Cortex of kidney (tissue), 1 donor: Measurements from ENCODE around the gene PTGER4.
"Not testable (repeated sequence)": the region's sequence is repeated elsewhere in the genome, so short reads cannot be mapped to it uniquely, and the experiment has no call there.

ENCODE experiments used
- DNase-seq: peaks from one replicate; lab custom pipeline; 2025; lab: John Stamatoyannopoulos, UW

Gene PTGER4

DNA sequence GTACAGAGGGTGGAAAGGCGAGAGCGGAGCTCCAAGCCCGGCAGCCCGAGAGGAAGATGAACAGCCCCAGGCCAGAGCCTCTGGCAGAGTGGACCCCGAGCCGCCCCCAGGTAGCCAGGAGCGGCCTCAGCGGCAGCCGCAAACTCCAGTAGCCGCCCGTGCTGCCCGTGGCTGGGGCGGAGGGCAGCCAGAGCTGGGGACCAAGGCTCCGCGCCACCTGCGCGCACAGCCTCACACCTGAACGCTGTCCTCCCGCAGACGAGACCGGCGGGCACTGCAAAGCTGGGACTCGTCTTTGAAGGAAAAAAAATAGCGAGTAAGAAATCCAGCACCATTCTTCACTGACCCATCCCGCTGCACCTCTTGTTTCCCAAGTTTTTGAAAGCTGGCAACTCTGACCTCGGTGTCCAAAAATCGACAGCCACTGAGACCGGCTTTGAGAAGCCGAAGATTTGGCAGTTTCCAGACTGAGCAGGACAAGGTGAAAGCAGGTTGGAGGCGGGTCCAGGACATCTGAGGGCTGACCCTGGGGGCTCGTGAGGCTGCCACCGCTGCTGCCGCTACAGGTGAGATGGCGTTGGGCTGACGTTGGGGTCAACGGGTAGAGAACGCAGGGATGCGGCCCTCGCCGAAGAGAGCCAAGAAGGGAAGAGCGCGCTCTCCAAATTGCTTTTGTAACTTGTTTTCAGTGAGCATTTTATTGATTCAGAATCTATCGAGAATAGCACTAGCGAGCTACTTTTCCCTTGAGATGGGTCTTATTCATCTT, at the start of gene PTGER4:
PTGER4 (plus strand) TSS at position 3 of the 769 bp plus-strand sequence. CDS start 1,079 bp downstream, outside the sequence.
- no peak for DNase-seq

DNA sequence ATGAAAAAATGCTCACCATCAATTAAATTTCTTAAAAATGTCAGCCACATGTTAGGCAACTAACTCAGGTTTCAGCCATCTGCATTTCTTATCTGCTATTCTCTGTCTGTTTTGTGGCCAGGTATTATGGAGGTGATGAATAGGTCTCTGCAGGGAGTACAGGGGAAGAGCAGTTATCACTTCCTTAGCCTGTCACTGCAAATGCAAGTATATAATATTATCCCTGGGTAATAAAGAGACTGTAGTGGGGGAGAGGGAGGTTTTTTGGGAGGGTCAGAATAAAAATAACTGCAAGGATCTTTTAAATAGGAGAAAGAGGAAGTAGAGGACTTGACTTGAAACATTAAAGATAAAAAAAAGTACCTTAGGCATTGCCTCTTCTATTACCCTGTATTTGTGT, 49.6 kb upstream of the PTGER4 start:
- DNase-seq, result no peak

DNA sequence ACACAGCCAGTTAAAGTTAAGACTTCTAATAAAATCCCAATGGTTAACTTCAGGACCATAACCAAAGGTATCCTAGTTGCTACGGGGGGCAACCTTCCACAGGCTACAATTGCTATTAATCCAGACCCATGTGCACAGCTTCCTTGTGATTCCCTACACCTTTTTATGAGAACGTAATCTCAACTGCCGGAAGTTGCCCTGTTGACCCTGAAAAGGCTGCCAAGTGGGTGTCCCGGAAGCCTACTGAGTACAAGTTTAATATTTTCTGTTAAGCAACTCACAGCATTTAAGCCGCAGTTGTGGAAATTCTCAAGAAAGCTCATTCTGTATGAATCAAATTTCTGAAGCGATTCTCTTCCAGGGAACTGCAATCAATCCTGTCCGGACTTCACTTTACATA, 48.5 kb upstream of the PTGER4 start:
- DNase-seq, result no peak

DNA sequence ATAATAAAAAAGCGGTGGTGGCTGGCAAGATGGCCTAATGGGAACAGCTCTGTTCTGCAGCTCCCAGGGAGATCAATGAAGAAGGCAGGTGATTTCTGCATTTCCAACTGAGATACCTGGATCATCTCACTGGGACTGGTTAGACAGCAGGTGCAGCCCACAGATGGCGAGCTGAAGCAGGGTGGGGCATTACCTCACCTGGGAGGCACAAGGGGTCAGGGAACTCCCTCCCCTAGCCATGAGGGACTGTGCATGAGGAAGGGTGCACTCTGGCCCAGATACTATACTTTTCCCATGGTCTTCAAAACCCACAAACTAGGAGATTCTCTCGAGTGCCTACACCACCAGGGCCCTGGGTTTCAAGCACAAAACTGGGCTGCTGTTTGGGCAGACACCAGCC, 45.6 kb upstream of the PTGER4 start:
- no peak for DNase-seq

DNA sequence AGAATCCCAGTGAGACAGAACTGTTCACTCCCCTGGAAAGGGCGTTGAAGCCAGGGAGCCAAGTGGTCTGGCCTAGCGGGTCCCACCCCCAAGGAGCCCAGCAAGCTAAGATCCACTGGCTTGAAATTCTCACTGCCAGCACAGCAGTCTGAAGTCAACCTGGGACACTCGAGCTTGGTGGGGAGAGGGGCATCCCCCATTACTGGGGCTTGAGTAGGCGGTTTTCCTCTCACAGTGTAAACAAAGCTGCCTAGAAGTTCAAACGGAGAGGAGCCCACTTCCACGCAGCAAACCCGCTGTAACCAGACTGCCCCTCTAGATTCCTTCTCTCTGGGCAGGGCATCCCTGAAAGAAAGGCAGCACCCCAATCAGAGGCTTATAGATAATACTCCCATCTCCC, 45.1 kb upstream of the PTGER4 start:
- no peak for DNase-seq

DNA sequence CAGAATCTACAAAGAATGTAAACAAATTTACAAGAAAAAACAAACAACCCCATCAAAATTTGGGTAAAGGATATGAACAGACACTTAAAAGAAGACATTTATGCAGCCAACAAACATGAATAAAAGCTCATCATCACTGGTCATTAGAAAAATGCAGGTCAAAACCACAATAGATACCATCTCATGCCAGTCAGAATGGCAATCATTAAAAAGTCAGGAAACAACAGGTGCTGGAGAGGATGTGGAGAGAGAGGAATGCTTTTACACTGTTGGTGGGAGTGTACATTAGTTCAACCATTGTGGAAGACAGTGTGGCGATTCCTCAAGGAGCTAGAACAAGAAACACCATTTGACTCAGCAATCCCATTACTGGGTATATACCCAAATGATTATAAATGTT, 40.2 kb upstream of the PTGER4 start:
- DNase-seq, result not testable (repeated sequence)

DNA sequence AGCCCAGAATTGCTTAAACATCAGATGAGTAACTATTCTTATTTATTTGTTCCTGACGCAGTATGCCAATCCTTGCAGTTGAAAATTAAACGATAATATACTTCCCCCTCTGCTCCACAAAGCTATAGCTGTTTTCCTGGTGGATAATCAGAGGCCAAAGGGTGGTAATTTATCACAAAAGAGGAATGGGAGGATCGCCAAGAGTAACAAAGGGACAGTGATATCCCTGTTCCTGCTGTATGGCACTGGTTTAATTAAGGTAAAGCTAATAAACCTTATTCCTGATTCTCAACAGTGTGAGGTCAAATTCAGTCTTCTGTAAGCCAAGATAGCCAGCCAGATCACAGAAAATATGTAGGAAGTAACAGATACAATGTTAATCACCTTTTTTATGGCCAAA, 33.4 kb upstream of the PTGER4 start:
- no peak for DNase-seq

DNA sequence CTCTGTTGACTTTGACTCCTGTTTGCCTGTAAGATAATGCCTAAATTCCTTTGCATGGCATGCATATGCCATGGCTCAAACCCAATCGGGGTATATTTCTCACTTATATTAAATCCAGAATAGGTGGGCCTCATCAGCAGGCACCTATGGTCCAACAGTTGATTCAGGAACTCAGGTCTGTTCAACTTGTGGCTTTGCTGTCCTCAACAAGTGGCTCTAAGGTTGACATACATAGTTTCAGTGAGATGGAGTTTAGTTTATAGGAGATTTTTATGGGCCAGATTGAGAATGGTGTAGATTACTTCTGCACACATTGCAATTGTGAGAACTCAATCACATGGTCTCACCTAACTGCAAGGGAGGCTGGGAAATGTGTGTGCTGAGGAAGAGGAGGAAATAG, 31.6 kb upstream of the PTGER4 start:
- DNase-seq, result no peak

DNA sequence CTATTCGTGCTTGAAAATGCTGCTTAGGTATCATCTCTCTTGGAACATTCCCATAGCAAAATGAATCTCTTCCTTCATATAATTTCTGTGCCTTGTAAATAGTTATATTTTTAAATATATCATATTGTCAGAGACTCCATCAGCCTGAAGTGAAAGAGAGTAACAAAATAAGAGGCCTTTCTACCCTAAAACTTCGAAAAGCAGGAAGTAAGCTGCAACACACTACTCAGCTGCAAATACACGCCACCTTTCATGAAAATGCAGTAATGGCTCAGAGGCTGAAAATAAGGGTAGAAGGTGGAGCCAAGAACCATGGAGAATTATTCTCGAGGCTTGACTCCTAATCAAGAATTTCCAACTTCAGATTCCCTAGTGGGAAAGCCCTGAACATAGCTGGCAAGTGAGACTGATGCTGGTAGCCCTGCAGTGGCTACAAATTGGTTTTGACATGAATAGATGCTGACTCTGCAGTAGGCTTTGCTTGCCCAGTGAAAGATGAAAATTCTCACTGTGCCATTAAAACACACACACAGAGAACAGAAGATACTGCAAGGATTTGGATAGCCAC, 30.2 kb upstream of the PTGER4 start:
- no peak for DNase-seq

DNA sequence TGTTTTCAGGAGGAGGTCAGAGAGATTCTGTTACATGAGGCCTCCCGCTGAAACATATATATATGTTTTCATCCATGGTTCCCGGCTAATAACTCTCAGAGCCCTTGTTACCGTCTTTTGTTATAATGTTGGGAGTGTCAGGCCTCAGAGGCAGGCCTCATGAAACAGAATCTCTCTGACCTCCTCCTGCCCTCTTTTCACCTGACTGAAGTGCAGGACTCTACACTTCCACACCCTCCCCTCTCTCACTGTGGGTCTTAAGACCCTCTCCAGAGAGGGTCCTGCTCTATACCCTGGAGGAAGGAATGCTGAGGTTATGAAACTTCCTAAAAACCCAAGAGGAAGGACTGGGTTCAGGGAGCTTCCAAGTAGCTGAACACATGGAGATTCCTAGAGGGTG, 28.5 kb upstream of the PTGER4 start:
- DNase-seq, result no peak

DNA sequence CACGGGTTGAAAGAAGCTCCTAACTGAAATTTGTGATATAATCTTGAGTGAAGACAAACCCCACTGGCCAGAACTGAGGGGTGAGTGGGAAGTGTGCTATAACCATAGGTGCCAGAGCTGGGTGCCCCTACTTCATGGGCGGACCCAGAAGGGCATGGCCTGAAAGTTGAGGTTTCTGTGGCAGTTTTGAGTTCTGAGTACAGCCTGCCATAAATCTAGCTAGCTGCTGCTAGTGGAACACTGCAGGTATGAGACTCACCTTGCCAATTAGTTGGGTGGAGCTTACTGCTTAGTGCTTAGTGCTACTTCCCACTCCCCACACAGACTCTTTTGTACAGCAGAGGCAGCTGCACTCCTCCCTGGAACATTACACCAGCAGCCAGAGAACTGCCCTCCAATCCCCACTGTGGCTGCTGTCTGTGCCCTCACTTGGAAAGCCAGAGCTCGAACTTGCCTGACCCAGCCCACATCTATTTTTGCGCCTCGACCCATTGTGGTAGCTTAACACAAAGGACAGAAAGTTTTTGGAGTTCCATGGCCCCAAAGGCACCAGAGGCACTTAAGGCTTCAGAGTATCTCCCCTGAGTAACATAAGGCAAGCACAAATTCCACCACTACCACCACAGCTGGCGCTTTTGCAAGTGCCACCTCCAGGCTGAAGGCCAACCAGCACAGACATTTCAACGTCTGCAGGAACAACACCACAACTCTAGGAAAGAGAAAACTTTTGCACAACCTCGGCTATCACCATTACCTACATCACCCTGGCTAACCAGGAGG, 27.1 kb upstream of the PTGER4 start:
- no peak for DNase-seq

DNA sequence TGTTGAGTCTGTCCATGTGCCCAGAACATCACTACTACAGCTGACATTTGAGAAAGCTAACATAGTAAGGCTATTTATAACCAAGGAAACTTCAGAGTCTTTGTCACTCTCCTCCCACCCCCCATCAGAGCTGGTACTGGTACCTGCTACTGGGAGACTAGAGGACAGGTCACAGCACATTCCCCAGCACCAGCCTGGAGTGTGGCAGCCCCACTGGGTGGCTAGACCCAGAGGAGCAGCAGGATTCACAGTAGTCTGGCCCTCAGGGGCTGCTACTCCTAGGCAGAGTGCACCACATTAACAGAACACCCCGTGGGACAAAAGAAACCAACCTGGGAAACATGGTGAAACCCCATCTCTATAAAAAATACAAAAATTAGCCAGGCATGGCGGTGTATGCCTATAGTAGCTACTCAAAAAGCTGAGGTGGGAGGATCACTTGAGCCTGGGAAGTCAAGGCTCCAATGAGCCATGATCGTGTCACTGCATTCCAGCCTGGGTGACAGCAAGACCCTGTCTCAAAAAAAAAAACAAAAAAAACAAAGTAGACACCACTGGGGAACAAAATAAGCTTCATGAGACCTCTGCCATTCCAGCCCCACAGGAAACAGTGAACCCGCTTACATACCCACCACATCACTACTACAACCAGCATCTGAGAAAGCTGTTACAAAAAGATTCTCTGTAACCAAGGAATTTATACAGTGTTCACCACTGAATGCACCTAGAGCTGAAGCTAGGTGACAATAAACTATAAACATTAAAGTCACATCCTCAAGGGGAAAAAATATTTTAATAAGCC, 26.3 kb upstream of the PTGER4 start:
- DNase-seq, result no peak

DNA sequence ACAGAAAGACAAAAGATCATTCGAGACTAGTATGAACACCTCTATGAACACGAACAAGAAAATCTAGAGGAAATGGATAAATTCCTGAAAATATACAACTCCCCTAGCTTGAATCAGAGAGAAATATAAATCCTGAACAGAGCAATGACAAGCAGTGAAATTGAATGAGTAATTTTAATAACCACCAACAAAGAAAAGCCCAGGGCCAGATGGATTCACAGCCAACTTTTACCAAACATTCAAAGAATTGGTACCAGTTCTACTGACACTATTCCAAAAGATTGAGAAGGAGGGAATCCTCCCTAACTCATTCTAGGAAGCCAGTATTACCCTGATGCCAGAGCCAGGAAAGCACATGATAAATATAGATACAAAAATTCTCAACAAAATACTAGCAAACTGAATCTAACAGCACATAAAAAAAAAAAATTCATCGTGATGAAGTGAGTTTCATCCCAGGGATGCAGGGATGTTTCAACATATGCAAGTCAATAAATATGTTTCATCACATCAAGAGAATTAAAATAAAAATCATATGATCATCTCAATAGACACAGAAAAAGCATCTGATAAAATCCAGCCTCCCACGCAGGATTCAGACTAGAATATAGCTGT, 25.2 kb upstream of the PTGER4 start:
- no peak for DNase-seq

DNA sequence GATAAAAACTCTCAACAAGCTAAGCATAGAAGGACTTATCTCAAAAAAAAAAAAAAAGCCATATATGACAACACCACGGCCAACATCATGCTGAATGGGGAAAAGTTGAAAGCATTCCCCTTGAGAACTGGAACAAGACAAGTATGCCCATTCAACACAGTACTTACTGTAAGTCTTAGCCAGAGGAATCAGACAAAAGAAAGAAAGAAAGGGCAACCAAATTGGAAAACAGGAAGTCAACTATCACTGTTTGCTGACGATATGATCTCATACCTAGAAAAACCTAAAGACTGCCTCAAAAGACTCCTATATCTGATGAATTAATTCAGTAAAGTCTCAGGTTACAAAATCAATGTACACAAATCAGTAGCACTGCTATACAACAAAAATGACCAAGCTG, 24.6 kb upstream of the PTGER4 start:
- DNase-seq, result no peak

DNA sequence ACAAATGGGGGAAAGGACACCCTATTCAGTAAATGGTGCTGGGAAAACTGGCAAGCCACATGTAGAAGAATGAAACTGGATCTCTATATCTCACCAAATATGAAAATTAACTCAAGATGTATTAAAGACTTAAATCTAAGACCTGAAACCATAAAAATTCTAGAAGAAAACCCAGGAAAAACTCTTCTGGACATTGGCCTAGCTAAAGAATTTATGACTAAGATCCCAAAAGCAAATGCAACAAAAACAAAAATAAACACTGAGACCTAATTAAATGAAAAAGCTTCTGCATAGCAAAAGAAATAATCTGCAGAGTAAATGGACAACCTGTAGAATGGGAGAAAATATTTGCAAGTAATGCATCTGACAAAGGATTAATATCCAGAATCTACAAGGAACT, 23.6 kb upstream of the PTGER4 start:
- DNase-seq, result not testable (repeated sequence)

DNA sequence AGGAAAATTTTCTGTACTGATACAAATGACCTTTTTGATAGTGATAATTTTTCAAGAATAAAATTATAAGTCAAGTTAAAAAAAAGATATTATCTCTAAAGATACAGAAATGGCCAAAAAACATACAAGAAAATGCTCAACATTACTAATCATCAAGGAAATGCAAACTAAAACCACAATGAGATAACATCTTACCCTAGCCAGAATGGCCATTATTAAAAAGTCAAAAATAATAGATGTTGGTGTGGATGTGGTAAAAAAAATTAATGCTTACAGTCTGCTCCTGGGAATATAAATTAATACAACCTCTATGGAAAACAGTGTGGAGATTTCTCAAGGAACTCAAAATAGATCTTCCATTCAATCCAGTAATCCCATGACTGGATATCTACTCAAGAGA, 22.9 kb upstream of the PTGER4 start:
- no peak for DNase-seq

DNA sequence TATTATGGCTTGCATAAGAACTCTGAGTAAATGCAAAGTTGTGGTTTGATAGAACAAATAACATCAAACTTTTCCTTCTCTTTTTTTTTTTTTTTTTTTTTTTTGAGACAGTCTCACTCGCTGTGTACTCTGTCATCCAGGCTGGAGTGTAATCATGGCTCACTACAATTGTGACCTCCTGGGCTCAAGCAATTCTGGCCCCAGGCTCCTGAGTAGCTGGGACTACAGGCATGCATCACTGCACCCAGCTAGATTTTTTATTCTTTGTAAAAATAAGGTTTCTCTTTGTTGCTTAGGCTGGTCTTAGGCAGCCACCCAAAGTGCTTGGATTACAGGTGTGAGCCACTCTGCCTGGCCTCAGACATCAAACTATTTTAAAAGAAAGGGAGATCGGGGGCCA, 19.0 kb upstream of the PTGER4 start:
- DNase-seq, result no peak

DNA sequence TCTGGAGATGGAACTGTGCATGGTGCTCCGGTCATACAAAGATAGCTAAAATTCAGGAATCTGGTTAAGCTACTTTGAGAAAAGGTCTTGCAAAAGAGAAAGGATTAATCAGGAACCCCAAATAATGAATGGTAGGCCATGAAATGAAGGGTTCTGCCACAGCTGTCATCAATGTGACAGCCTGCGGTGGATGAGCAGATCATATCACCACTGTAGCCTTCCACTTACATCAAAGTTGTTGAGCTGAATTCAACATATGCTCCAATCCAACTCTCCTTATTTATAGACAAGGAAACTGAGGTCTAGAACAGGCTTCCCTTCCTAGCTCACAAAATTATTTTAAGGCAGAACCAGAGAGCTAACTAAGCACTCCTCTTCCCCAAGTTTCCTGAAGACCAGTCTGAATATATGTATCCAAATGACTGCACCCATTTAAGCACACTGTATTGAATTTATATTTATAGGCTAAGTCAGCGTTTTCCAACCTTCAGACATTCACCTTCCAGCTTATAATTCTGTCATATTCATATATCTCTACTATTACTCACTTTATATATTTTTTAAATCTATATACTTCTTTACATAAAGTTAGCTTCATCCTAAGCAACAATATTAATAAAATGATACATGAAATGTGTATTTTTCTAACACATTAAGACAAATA, 13.9 kb upstream of the PTGER4 start:
- DNase-seq, result no peak

DNA sequence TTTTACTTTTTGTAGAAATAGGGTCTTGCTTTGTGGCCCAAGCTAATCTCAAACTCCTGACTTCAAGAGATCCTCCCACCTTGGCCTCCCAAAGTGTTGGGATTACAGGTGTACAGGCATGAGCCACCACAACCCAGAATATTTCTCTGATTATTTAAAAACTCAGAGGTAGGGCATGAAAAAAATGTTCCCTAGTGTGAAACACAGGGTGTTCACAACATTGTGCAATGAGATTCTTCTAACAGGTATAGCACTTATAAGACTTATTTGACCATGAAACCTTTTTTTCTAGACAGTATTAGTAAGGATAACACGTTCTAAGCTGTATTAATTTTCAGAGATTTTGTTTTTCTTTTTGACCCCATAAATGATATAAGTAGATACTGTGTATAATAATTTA, 13.1 kb upstream of the PTGER4 start:
- DNase-seq, result no peak

DNA sequence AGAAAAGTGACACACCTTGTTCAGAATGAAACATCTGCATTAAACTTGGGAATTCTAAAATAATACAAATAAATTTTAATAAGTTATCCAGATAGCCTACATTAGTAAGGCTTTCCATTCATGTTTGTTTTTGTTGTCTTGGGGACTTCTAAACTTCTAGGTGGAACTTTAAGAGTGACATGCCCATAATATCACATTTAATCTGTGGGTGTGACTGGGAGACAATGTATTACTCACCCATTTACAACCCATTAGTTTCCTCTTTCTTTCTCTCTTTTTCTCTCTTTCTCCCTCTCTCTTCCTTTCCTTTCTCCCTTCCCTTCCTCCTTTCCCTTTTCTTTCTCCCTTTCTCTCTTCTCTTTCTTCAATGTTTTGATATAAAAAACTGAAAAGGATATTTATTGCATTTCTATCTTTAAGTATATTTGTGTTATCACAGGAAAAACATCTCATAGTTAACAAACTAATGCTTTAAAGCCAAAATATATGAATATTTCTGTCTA, 12.5 kb upstream of the PTGER4 start:
- no peak for DNase-seq
